ENCODE data around the gene LRRK1. TPM values are rescaled to one million over a fixed set of nuclear protein-coding genes. Genes with fewer than 3 reads are reported as not detected.

LRRK1 gene
- total and polyA plus RNA-seq, 8 donors: 2.3 to 73.3 (median 7.0) TPM

- 94 to 96% (median 96%) methylated on average over 2 to 3 of the region's 3 CpGs for WGBS, 5 donors
- Histone ChIP-seq H3K27ac (no peak overlapping the region), H3K27me3 (no peaks in the 10 kb centered on the region), H3K4me3 (no peak overlapping the region), H3K36me3 (peaks cover 0 to 37% (median 10%) of the 10 kb centered on the region in 4 donors), H3K4me1 (no peaks in the 10 kb centered on the region), H3K9me3 (peaks cover 0 to 18% (median 3%) of the 10 kb centered on the region in 4 donors)
- intact Hi-C loops (cut with DNase I; ENCODE audit: low total_unique reads): no loop called here
- no peak for TF ChIP-seq POLR2AphosphoS5 (IDR thresholded peaks at IDR 0.05)
- no peak for TF ChIP-seq POLR2A (IDR thresholded peaks at IDR 0.05)
- TF ChIP-seq CTCF (IDR thresholded peaks at IDR 0.05): no peak
- TF ChIP-seq EP300 (IDR thresholded peaks at IDR 0.05): no peak
- peak in 1 of 2 donors; percentile 2 for DNase-seq
Observed at GRCh38 chr15:101037090-101037830, 118.1 kb downstream of the LRRK1 start.

GRCh38 chr15:101038327-101039003, 119.3 kb downstream of the LRRK1 start:
- intact Hi-C loops (cut with DNase I; ENCODE audit: low total_unique reads): no loop called here
- no peak overlapping the region for H3K27ac ChIP-seq
- no peaks in the 10 kb centered on the region for H3K4me1 ChIP-seq
- H3K27me3 ChIP-seq: no peaks in the 10 kb centered on the region
- 87 to 90% (median 88%) methylated on average over 6 of the region's 6 CpGs for WGBS, 5 donors
- TF ChIP-seq CTCF (IDR thresholded peaks at IDR 0.05): no peak
- TF ChIP-seq POLR2AphosphoS5 (IDR thresholded peaks at IDR 0.05): no peak
- no peak for TF ChIP-seq POLR2A (IDR thresholded peaks at IDR 0.05)
- TF ChIP-seq EP300 (IDR thresholded peaks at IDR 0.05): no peak
- peaks cover 0 to 35% (median 17%) of the 10 kb centered on the region in 4 donors for H3K36me3 ChIP-seq
- H3K4me3 ChIP-seq: no peak overlapping the region
- DNase-seq: peak in 1 of 2 donors; percentile 14
- peaks cover 0 to 18% (median 3%) of the 10 kb centered on the region in 4 donors for H3K9me3 ChIP-seq

GRCh38 chr15:101039461-101039860, 120.3 kb downstream of the LRRK1 start:
- Histone ChIP-seq H3K27ac (no peak overlapping the region), H3K36me3 (peaks cover 0 to 38% (median 17%) of the 10 kb centered on the region in 4 donors), H3K27me3 (no peaks in the 10 kb centered on the region), H3K9me3 (peaks cover 0 to 16% (median 1%) of the 10 kb centered on the region in 4 donors), H3K4me1 (no peaks in the 10 kb centered on the region), H3K4me3 (no peak overlapping the region)
- WGBS, 5 donors: 77 to 90% (median 88%) methylated on average over 3 of the region's 3 CpGs
- intact Hi-C loops (cut with DNase I; ENCODE audit: low total_unique reads): no loop called here
- TF ChIP-seq CTCF (IDR thresholded peaks at IDR 0.05): no peak
- TF ChIP-seq POLR2A (IDR thresholded peaks at IDR 0.05): no peak
- no peak for TF ChIP-seq POLR2AphosphoS5 (IDR thresholded peaks at IDR 0.05)
- TF ChIP-seq EP300 (IDR thresholded peaks at IDR 0.05): no peak
- DNase-seq: no peak

GRCh38 chr15:101042320-101042719, 123.2 kb downstream of the LRRK1 start:
- DNase-seq: peak in 1 of 2 donors; percentile 8
- H3K27me3 ChIP-seq: no peaks in the 10 kb centered on the region
- no peaks in the 10 kb centered on the region for H3K9me3 ChIP-seq
- H3K27ac ChIP-seq: no peak overlapping the region
- H3K36me3 ChIP-seq: peaks cover 0 to 52% (median 34%) of the 10 kb centered on the region in 4 donors
- intact Hi-C loops (cut with DNase I; ENCODE audit: low total_unique reads): no loop called here
- H3K4me3 ChIP-seq: no peak overlapping the region
- 91 to 97% (median 96%) methylated on average over 4 of the region's 4 CpGs for WGBS, 5 donors
- TF ChIP-seq EP300 (IDR thresholded peaks at IDR 0.05) (no peak), POLR2A (IDR thresholded peaks at IDR 0.05) (no peak), POLR2AphosphoS5 (IDR thresholded peaks at IDR 0.05) (no peak), CTCF (IDR thresholded peaks at IDR 0.05) (no peak)
- peaks cover 0 to 6% (median 0%) of the 10 kb centered on the region in 4 donors for H3K4me1 ChIP-seq

Measured in stomach (tissue), 9 donors.